Adrenal gland (tissue), 12 donors: ENCODE data around the gene DCPS. TPM values are rescaled to one million over a fixed set of nuclear protein-coding genes. Genes with fewer than 3 reads are reported as not detected.

ENCODE experiments used
- DNase-seq, 7 donors: peaks; one replicate each; pipeline ENCODE4 v3.0.0-alpha.2; 2019 to 2020
- H3K27ac ChIP-seq, 5 donors: fragments of 200-600 bp; sonication (generic) in 4 of 5; 1 replicate in 3 of 5; 2 replicates in 2 of 5; pipeline versions ENCODE4 v1.5.1 to v1.8.0; 2016 to 2020; ENCODE audit warnings: mild to moderate bottlenecking in 1 of 5
- H3K27me3 ChIP-seq: fragments of 200-600 bp; 2 replicates; pipeline ENCODE4 v1.8.0; 2021
- H3K36me3 ChIP-seq, 2 donors: fragments of 200-600 bp; replicated peaks in 1 of 2; 1 replicate in 1 of 2; 2 replicates in 1 of 2; pipeline versions ENCODE4 v1.5.1 to v1.8.0; 2018 to 2022
- H3K4me1 ChIP-seq, 2 donors: fragments of 200-600 bp; replicated peaks in 1 of 2; 1 replicate in 1 of 2; 2 replicates in 1 of 2; pipeline versions ENCODE4 v1.5.1 to v1.8.0; 2018 to 2021
- H3K4me3 ChIP-seq, 4 donors: fragments of 200-600 bp; sonication (generic) in 3 of 4; one replicate each; pipeline ENCODE4 v1.5.1; 2016 to 2018
- H3K9me3 ChIP-seq, 3 donors: fragments of 200-600 bp; sonication (generic) in 1 of 3; replicated peaks in 1 of 3; 1 replicate in 2 of 3; 2 replicates in 1 of 3; pipeline versions ENCODE4 v1.5.1 to v1.8.0; 2016 to 2021
- CTCF ChIP-seq, 6 experiments: fragments of 450-650 bp in 4 of 6; fragments of 200-600 bp in 2 of 6; sonication (generic) in 1 of 6; IDR thresholded peaks; 1 replicate in 5 of 6; 2 replicates in 1 of 6; pipeline versions ENCODE4 v1.5.1 to v1.8.0; 2016 to 2021; ENCODE audit warnings: antibody characterized with exemption in 6 of 6, mild to moderate bottlenecking in 2 of 6, moderate library complexity in 1 of 6
- POLR2A ChIP-seq, 2 donors: fragments of 450-650 bp; IDR thresholded peaks; one replicate each; pipeline ENCODE4 v1.6.1; 2017; ENCODE audit warnings: antibody characterized with exemption in 2 of 2, mild to moderate bottlenecking in 2 of 2, moderate library complexity in 1 of 2
- WGBS, 4 donors: extraction: QIAGEN DNeasy Blood & Tissue Kit in 2 of 4; methylation state at CpG; one replicate each; pipeline versions ENCODE4 v1.1.5 to v1.1.7; 2013 to 2017; 5-methylcytosine and 5-hydroxymethylcytosine counted together
- intact Hi-C, 2 donors: fragments of 100-400 bp; cut with DNase I; formaldehyde crosslinking; loops; one replicate each; pipeline versions ENCODE4 v1.14.1 to v1.15.0; 2022 to 2023
- polyA plus RNA-seq, 3 donors: library from polyadenylated mRNA; stranded (reverse); fragments of 200-250 nt in 2 of 3; fragments of 350-450 nt in 1 of 3; fragmentation: Illumina TruSeq in 1 of 3; extraction: RNeasy Lipid Tissue Mini Kit (QIAGEN cat#74804) in 1 of 3; gene quantifications; one replicate each; pipeline ENCODE4 v1.2.3, GENCODE V29; 2013 to 2014
- total RNA-seq, 9 donors: library from RNA; depleted of rRNA in 4 of 9; stranded (reverse); fragments of >200 nt in 4 of 9; fragments of 120-200 nt in 1 of 9; fragmentation: NEBNext Ultra II Directional in 1 of 9; extraction: Animal tissue kit (Norgen Biotek cat#: 25700) in 1 of 9; gene quantifications; one replicate each; pipeline versions ENCODE4 v1.1.0 to v1.2.4, GENCODE V29; 2013 to 2023
- donor health status: healthy with polysubstance abuse.
- donor health status: Bipolar disorder and iron deficiency.
- donor health status: DM: yes; HTN: yes; CAD: no.
- donor health status: DM: no; HTN: no; CAD: no.
- donor health status: DM: no; HTN: no; CAD: no.
- donor health status: DM: yes; HTN: yes; CAD: no.

The DCPS gene
- total and polyA plus RNA-seq, 12 donors: 8.3 to 45.5 (median 18.9) TPM

- TF ChIP-seq CTCF (IDR thresholded peaks at IDR 0.05) (no peak), POLR2A (IDR thresholded peaks at IDR 0.05) (no peak)
- Histone ChIP-seq H3K4me1 (peaks cover 68 to 76% of the 10 kb centered on the region in 2 donors), H3K27ac (peak overlapping the region in 4 of 5 donors; percentile 9 to 62 (median 36)), H3K36me3 (no peaks in the 10 kb centered on the region), H3K4me3 (no peak overlapping the region), H3K9me3 (no peaks in the 10 kb centered on the region), H3K27me3 (no peaks in the 10 kb centered on the region)
- no peak for DNase-seq
- intact Hi-C loops: no loop called here
- 68 to 85% (median 79%) methylated on average over 4 of the region's 4 CpGs for whole genome bisulfite sequencing, 4 donors
These were observed 49.3 kb downstream of the DCPS start for GRCh38 chr11:126352934-126353801.

- intact Hi-C loops: loop anchor here in 1 of 2 donors (5.0 kb wide), 2 partner anchors 37 to 68 kb away; no protein-coding TSS in a partner anchor
These were observed 50.9 kb downstream of the DCPS start for GRCh38 chr11:126354631-126355323.

GRCh38 chr11:126355324-126355925, 51.6 kb downstream of the DCPS start, which contains the start of gene ST3GAL4:
ST3GAL4 (plus strand) TSS chr11:126355686; CDS start chr11:126406156, 50,470 bp downstream.
- peak; percentile 84 to 92 (median 89) for DNase-seq
- Histone ChIP-seq H3K27me3 (no peaks in the 10 kb centered on the region), H3K4me1 (peaks cover 68 to 77% of the 10 kb centered on the region in 2 donors), H3K36me3 (no peaks in the 10 kb centered on the region), H3K27ac (peak within 1 kb of the TSS; percentile 55 to 96 (median 91)), H3K9me3 (no peaks in the 10 kb centered on the region), H3K4me3 (peak within 1 kb of the TSS; percentile 32 to 70 (median 50))
- WGBS, 4 donors: 0% methylated on average over 12 to 71 of the region's 71 CpGs; no CpG with 5 or more reads in 1 of the 4 donors
- intact Hi-C loops: loop anchor here in 1 of 2 donors (5.0 kb wide), 2 partner anchors 38 to 67 kb away; no protein-coding TSS in a partner anchor
- TF ChIP-seq POLR2A (IDR thresholded peaks at IDR 0.05) (peak in 1 of 2 donors; percentile 68), CTCF (IDR thresholded peaks at IDR 0.05) (no peak)

More at GRCh38 chr11:126354631-126355323, 50.9 kb downstream of the DCPS start:
- peak in 1 of 7 donors; percentile 17 for DNase-seq
- H3K27me3 ChIP-seq: no peaks in the 10 kb centered on the region
- H3K36me3 ChIP-seq: no peaks in the 10 kb centered on the region
- WGBS, 4 donors: 6 to 22% (median 16%) methylated on average over 11 to 15 of the region's 15 CpGs
- H3K9me3 ChIP-seq: no peaks in the 10 kb centered on the region
- peak overlapping the region; percentile 19 to 70 (median 50) for H3K4me3 ChIP-seq
- no peak for TF ChIP-seq POLR2A (IDR thresholded peaks at IDR 0.05)
- TF ChIP-seq CTCF (IDR thresholded peaks at IDR 0.05): no peak
- peak overlapping the region; percentile 49 to 96 (median 91) for H3K27ac ChIP-seq
- H3K4me1 ChIP-seq: peaks cover 62 to 76% of the 10 kb centered on the region in 2 donors
